HG03025 (cell line): ENCODE results near the gene ARID3C.

ENCODE experiments used
- ATAC-seq: cut with Tn5 transposase; IDR thresholded peaks from one replicate; pipeline ENCODE4 v1.9.1; 2021; ENCODE audit warnings: mild to moderate bottlenecking, moderate library complexity; ENCODE audit not compliant: unreplicated experiment, low FRiP score

The ARID3C gene

DNA sequence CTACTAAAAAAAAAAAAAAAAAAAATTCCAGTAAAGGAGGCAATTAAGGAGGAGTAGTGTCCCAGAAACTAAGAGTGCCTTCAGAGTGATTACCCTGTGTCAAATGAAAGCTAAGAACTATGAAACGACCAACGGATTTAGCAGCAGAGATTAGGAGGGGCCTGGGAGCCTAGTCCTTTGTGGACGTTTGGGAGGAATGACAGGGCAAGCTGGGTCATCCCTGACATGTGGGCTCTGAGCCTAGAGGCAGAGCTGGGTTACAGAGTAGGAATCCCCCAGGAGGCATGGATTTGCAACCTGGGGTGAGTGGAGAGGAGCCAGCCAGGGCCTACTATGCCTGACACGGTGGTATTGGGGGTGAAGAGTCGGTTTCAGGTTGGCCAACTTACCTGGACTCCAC lies 4.3 kb upstream of the ARID3C start:
- no peak for ATAC-seq

DNA sequence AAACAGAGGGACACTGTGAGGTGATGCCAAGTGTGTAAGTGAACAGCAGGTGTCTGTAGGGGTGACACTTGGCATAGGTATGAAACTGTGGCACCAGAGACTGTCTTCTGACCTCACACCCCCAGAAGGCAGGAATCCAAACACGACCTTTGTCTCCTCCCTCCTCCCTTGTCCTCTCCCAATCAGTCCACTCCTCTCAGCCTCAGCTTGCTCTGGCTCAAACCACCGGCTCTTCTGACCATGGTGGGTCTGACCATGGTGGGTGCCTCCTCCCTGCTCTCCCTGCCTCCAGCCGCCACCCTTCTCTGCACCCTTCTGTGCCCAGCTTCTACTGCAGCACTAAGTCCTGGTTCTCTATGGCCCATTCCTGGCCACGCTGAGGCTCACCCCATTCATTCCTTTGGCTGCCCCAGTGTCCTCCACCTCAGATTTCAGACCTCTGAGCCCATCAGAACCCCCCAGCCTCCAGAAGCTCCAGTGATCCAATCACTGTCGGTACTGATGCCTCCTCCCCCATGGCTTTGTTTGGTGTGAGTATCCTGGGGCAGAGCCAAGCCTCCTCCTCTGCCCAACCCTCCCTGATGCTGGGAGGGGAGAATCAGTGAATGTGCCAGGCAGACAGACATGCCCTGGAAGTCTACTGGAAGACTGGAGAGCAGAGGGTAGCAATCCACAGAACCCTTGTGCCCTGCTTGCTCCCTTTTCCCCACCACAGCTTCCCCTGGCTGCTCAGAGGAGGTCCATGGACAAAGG lies 1.7 kb upstream of the ARID3C start:
- no peak for ATAC-seq

DNA sequence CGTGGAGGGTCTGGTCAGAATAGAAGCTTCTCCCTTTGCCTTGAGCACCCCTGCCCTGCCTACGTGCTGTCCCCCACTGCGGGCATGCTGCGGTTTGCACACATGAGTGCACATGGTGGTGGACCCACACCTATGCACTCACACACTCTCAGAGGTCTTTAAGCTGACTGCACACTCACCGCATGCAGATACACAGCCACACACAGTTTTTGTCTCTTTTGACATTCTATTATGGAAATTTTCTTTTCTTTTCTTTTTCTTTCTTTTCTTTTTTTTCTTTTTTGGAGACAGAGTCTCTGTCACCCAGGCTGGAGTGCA lies 584 bp upstream of the ARID3C start:
- no peak for ATAC-seq

DNA sequence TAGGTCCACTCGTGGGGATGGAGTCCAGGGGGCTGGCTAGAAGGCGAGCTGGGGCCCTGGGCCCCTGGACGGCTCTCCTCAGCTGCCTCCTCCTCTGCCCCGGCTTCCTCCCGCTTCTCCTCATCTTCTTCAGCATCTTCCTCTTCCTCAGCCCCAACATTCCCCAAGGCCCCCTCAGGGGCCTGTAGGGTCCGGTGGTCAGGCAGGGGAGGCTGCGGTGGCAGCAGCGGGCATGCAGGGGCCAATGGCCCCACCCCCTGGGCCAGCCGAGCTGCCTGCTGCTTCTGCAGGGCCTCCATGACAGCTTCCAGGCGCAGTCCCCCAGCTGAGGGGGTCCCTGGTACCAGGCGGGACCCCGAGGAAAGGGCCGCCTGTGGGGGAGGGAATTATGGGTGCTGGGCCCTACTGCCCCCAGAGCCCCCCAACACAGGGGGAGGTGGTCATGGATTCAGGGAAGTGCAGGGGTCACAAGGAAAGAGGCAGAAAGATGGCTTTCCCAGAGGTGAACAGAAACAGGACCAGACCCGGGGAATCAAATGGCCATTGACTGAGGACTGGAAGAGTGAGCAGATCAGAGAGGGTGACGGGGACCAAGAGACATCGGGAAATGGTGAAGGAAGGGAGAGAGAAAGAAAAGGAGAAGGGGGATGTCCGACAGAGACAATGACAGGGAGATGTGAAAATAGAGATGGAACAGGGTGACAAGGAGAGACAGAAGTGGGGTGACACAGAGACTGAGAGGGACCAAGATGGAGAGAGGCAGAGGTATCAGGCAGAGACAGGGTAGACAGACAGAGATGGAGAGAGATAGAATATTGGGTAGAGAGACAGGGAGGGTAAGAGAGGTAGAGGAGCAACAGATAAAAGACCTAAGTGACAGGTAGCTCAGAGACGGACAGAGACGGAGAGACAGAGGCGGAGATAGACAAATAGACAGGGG lies 880 bp downstream of the ARID3C start:
- no peak for ATAC-seq

DNA sequence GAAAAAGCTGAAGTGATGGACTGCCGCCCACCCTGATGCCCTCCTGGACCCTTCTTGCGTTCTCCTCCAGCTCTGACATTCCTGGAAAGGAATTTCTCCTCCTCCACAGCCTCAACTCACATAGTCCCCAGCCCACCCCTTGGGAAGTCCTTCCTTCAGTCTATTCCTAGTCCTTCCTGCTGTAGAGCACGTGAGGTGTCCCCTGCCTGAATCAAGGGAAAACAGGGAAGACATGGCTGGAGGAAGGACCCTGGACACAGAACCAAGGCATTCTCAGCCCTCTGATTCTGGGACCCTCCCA lies 3.7 kb downstream of the ARID3C start:
- no peak for ATAC-seq

DNA sequence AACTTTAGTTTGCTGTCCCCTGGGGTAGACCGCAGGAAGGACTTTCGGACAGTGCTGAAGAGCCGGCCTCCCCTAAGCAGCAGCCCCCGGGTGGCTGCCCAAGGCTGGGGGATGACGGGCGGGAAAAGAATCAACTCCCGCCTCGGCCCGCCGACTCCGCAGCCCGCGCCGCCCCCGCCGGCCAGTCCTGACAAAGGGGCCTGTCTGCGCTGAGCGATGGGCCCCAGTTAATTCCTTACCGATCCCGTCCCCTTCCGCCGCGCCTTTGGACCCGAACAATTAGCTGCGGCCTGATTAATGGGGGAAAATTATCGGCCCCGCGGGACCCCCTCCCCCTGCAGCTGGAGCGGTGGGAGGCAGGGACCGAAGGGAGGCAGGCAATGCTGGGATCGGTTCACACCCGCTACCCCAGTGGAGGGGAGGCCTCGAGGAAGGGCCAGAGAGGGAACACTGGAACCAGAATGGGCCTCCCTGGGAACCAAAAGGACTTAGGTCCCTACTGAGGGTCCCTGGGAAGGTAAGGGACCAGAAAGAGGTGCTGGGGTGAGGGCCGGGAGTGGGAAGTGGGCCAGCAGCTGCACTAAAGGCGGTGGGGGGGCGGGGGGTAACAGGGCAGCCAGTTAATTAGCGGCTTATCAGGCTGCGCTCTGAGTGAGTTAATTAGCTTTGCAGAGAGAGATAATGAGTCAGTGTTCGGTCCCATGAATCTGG lies 4.2 kb downstream of the ARID3C start:
- no peak for ATAC-seq

DNA sequence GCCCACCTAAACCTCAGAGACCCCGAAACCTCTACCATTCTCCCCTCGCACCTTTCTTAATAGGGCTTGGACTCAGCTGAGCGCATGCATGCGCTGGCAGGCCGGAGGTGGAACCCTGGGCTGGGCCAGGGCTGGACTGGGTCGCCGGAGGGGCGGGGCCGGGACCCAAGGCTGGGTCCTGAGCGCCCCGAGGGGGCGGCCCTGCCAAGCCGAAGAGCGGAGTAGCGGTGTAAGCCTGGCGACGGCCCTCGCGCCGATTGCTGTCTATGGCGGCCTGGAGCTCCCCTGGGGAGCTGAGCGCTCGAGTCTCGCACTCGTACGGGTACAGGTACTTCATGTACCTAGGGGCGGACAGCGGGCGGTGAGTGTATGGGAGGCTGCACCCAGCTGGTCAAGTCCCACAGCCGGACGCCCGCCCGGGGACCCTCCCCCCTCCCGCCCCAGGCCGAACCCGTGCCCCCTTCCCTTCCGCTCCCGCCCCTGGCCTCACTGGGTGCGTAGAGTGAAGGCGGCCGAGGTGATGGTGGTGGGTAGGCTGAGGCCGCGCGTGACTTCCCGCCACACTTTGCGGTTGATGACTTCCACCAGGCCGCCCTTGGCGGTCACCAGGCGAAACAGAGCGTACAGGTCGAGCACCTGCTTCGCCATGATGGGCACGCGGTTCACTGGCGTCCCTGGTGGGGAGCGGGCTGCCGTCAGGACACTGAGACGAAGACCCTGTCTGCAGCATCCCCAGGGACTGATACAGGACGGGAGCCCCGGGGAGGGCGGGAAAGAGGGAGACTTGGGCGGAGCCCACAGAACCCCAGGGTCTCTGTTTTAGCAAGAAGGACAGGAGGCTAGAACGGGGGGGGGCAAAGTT lies 5.3 kb downstream of the ARID3C start:
- ATAC-seq: no peak

DNA sequence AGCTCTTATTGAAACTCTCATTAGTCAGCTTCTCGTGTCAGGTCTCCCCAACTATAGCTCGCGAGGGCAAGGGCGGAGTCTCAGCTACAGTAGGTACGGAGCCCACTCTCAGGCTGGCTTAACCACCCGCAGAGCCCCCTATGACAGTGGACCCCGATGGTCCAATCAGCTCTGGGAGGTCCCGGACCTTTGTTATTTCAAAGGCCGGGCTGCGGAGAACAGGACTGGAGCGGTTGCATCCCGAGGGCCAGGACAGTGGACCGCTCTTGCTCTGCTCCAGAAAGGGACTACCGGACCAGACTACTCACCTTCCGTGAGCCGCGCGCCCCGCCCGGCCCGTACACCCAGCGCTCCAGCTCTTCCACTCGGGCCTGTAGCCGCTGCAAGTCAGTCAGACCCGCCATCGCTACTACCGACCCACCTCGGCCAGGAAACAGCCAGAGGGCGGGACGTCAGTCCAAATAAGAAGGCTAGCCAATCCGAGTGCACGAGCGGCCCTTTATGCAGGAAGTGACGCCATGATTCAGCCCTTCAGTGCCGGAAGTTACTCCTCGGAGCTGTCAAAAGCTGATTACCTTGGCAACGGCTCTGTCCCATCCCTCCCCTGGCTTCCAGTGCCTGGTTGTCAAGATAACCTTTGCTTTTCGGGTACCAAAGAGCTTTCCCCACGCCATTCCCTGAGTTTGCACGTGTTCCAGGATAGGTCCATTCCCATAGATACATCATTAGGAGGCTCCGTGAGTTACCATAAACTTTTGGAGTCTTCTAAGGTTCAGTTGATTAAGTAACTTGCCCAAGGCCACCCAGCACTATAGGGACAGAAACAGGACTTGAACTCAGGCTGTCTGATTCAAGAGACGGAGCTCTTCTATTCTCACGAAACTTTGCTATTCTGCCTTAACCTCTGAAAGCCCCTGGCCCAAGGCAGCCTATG lies 8.5 kb downstream of the ARID3C start, which contains the start of gene DCTN3:
Gene DCTN3, minus strand, starts transcription at position 435 of the 934 bp plus-strand sequence. Its CDS starts 31 bp downstream, at position 404.
- ATAC-seq: peak; percentile 99

DNA sequence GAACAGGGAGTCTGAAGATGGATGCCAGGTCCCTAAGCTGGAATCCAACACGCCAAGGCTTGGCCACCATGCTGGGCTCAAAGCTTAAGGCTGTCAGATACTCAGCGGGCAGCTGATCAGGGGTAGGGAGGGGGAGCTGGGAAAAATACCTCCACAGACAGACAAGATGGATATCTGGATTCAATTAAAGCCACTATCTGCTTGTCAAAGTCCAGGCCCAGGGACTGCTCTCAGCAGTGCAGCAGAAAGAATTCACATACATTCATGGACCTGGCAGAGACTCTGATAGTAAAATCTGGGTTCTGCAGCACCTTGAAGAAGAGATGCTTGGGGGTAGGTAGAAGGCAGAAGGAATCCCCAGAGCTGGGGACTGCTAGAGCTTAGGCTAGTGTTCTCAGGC lies 13.7 kb downstream of the ARID3C start:
- no peak for ATAC-seq

DNA sequence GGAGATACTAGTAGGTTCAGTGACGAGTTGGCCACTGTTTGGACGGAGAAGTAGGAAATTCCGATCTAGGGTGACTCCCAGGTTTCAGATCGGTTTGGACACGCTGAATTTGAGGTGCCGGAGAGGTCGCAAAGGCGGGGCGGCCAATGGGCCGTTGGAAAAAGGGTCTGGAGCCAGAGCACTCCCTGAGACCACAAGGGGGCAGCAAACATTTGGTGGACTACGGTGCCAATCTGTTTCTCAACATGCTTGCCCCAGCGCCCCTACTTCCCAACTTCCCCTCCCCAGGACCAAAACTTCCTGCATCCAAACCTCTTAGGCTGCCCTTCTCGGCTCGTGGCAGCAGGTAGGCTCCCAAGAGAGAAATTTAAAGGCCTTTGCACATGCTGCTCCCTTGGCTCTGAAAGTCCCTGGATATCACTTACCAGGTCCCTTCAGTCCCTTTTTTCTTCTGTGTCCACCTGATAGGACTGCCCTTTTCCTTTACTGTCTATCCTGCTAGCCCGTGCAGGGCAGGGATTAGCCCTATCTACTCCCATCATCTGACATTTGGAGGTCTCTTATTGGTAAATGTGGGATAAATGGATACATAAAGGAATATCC lies 16.0 kb downstream of the ARID3C start:
- peak; percentile 45 for ATAC-seq

DNA sequence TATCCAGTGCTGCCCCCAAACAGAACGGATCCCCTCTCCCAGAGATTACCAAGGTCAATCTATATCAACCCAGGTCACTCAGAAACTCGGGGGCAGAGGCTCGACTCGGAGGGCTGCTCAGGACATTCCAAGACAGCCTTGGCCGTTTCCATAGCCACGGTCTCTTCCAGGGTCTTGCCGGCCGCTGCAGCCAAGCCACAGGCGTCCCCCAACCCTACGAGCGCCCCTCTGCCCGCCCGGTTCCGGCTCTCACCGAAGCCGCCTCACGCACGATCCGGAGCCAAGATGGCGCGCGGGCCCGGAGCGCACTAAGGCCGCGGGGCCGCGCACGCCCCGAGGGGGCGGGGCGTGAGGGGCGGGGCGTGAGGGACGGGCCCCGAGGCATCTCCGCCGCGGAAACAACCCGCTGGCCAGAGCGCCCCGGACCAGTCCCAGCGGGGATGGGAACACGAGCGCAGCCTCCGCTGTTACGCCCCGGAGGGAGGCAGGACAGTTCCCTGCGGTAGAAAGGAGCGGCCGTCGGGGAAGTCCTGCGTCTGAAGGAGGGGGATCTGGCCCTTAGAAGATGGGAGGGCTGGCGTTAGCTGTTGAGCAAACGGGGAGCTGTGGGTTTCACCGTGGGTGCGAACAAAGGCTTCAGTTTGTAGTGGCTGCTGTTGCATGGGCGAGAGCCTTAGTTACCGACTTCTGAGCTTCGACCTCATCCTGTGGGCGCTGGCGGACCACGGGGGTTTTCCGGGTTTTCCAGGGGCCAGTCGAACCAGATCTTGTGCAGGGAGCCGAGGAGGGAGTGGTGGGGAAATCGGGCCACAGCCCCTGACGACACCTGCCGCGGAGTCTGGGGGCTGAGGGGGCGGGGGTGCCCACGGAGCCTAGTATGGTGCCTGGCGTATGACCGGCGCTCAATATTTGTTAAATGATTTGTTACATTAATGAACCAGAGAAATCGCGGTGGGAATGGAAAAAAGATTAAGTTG lies 16.8 kb downstream of the ARID3C start, which contains the start of gene RPP25L:
Gene RPP25L, minus strand, starts transcription at position 287 of the 977 bp plus-strand sequence. CDS start 801 bp downstream, outside the sequence.
- ATAC-seq: peak; percentile 88

DNA sequence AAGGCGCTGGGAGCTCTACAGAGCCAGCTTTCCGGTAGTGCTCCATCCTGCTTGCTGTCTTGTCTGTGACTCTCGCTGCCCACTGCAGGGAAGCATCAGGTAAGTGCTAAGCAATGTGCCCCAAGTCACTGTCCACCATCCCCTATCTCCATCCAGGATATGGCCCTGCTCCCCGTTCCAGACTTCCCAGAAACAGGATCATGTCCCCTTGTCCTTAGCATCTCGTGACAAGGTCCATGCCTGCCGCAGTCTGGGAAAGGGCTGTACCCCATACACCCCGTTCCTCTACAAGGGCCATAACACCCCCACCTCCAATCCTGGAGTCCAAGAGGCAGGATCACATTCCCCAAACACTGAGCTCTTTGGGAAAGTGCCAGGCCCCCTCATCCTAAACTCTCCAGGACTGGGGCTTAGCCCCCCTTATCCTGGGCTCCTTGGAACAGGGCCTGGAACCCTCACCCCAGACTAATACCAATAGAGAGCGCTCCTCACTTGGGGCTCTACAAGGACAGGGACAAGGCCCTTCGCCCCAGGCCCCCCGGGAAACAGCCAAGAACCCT lies 17.5 kb downstream of the ARID3C start:
- peak; percentile 1 for ATAC-seq

DNA sequence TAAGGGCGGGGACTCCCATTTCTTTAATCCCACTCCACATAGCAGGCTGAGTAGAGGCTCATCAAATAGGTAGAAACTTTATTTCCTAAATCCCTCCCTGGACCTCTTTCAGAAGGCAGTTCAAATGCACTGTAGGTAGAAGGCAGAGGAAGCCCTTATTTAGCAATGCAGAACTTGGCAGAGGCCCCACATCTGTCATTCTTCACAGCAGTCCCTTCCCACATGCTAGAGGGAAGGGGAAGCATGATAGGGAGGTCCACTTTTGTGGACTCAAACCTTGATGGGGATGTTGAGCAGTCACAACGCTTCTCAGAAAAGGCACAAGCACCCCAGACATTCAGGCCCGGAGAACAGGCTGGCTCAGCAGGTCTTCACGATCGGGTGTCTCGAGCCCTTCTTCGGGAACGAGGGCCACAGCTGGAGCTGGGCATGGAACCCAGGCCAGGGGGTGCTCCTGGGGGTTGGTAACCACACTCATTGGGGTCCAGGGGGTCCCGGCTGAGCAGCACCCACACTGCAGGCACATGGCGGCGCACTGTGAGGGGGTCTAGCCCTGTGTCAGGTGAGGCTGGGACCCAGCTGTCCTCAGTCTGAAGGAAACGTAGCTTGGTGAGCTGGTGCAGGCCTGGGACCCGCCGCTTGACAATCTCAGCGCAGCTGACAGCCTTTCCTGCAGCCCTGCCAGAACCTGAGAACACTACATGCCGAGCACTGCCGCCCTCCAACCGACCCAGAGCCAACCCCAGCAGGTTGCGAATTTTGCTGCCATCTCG lies 18.2 kb downstream of the ARID3C start:
- no peak for ATAC-seq

DNA sequence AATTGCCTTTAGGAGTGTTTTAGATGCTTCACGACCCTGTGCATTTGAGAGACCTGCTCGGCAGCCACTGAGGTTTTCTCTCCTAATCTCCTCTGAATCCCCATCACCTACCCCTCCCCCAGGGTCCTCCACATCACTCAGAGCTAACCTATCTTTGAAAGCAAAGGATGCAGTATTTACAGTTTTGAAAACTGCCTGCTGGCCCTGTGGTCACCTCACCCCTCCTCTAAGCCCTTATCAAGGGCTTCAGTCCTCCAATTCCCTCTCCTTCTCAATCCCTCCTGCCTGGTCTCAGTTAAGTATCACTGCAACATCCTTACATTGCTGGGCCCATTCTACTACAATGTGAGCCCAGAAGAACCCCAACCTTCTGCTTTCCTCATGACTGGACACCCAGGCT lies 21.5 kb downstream of the ARID3C start:
- no peak for ATAC-seq

DNA sequence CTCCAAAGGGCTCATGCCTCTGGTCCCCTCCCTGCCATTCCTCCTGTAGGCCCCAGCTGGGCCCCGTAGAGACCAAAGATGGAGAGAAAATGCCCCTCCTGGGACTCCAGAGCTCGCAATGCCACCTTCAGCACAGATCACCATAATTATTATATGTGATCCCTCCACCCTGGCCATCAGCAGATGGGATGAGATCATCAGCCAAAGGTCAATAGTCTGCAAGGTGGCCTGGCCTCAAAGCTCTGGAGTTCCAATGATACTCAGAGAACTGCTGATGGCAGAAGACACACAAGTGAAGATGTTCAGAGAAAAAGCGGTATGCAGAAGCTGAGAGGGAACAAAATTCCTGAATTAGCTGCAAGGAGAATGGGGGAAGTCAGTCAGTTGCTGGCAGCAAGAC lies 22.0 kb downstream of the ARID3C start:
- no peak for ATAC-seq

DNA sequence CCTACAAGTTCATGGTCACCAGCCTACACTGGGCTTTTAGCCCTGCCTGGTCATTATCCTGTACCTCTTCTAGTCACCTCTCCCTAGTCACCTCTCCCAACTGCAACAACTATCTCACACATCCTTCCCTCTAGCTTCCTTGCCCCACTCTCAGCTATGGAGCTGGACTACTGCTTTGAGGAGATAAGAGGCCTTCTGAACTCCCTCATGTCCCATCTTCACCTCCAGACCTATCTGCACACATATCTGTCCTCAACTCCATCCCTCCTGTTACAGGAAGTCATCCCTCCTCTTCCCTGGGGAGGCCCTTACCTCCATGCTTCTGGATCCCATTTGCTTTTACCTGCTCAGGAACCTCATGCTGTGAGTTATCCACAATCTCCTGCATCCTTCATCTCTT lies 22.7 kb downstream of the ARID3C start:
- no peak for ATAC-seq
